SH-SY5Y (cell line): ENCODE data around the gene IL1R1.

Experiments
- GATA2 ChIP-seq: IDR thresholded peaks from 2 replicates; pipeline ENCODE4 v1.6.1; 2011; ENCODE audit warnings: mild to moderate bottlenecking, low read depth, low read length
- GATA3 ChIP-seq: IDR thresholded peaks from 2 replicates; pipeline ENCODE4 v1.6.1; 2011; ENCODE audit warnings: low read depth, mild to moderate bottlenecking, low read length, moderate library complexity

GRCh38 chr2:102137138-102137537, 5.4 kb upstream of the IL1R1 start:
- TF ChIP-seq GATA3 (no peak), GATA2 (no peak)
